RPMI8226 (cell line): ENCODE results near the gene USH2A.
"Not testable (repeated sequence)": the region's sequence is repeated elsewhere in the genome, so short reads cannot be mapped to it uniquely, and the experiment has no call there.

Experiments used
- DNase-seq: peaks from one replicate; pipeline ENCODE4 v3.0.0-alpha.2; 2015

USH2A gene

GRCh38 chr1:216390956-216391355, 32.3 kb downstream of the USH2A start:
- no peak for DNase-seq

DNA sequence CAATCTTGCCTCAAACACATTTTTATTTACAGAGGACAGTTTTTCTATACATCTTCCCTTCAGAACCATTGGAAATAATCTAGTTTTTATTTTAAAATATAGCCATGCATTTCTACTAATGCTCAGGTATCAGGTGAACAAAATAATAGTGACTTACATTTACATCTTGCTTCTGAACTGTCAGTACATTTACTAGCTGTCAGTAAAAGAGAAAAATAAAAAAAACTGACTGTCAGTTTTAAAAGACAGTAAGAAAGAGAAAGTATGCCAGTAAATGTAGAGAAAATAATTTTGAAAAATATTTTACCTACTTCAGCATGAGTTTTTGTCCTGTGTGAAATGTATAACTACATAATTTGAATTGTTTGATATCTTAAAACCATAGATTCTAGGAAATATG, 33.5 kb downstream of the USH2A start:
- no peak for DNase-seq

DNA sequence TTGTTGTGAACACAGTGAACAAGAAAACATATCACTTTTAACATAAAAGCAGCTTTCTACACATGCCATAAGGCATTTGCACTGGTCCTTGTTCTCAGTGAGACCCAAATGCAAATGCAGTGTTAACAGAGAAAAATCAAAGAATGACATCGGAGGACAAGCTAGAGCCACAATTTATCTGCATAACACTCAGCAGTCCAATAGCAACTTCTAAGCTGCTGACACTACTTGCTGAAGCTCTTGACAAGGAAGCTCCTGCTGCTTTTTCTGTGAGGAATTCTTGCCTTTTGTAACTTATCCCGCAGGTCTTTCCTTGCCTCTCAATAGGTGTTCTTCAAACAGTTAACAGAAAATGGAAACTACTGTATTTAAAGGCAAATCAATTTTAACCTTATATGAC, 34.7 kb downstream of the USH2A start:
- no peak for DNase-seq

GRCh38 chr1:216387782-216388181, 35.5 kb downstream of the USH2A start:
- DNase-seq = no peak

DNA sequence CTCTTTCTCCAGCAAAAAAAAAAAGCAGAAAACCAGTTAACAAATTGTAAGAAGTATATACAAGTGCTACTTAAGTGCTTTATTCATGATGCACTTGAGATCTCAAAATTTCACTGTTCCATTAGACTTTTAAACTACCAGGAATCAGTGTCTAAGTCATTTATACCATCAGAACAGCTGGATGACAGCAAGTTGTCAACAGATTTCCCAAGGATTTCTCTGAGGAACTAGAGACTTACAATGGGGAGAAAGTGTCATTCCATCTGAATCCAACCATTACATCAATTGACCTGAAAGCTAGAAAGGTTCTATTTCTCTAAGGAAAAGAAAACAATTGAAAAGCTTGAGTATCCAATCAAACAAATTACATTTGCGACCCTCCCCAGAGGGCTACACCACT, 43.8 kb downstream of the USH2A start:
- no peak for DNase-seq

DNA sequence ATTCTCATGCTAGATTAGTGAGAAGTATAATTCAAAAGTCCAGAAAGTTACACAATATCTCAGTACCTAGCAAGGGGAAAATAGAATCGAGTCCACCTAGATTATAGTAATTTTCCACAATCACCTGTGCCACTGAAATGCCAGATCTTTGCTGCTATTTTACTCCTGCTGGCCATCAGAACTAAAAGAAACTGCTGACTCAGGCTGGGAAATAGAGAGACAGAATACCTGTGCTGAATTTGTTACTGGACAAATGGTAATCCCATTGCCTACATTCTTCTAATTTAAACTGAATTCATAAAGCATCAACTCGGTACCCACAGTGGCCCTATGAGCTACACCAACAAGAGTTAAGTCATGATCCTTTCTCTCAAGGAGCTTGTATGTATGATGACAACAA, 55.0 kb downstream of the USH2A start:
- DNase-seq = no peak

DNA sequence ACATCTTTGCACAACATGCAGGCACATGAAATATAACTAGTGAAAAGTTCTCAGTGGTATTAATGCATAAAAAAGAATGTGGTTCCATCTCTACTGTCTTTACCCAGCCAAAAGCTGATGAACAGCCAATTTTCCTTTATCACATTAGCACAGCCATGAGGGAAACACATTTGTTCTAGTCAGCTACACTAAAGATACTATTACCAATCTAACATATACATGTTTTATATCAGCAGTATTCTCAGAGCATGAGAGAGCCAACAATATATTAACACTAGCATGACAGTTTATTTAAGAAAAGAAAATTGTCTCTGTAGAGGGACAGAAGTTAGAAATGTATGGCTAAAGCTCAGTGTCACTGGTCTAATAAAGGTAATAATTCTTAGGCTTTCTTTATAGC, 56.3 kb downstream of the USH2A start:
- no peak for DNase-seq

GRCh38 chr1:216356945-216357344, 66.3 kb downstream of the USH2A start:
- no peak for DNase-seq

DNA sequence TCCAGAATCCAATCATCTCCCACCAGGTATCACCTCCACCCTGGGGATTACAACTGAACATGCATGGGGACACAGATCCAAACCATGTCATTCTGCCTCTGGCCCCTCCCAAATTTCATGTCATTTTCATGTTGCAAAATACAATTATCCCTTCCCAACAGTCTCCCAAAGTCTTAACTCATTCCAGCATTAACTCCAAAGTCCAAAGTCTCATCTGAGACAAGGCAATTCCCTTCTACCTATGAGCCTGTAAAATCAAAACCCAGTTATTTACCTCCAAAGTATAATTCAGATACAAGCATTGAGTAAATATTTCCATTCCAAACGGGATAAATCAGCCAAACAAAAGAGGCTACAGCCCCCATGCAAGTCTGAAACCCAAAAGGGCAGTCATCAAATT, 73.1 kb downstream of the USH2A start:
- DNase-seq = no peak

DNA sequence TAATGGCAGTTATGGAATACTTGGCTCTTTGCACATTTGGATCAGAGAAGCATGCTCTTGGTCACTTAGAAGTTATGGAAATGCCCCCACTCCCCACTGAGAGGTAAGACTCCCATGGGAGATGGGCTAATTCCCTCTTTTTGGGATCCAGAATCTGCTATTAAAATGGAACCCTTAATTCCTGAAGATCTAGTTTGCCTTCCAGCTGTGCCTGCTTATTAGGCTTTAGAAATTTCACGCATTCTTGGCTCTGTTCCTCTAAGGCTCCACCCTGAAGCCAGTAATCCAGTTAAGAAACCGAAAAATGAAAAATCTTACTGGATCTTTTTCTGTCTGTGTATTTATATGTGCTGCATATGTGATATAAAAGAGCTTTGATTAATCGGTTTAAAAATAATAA, 76.7 kb downstream of the USH2A start:
- DNase-seq = no peak

- not testable (repeated sequence) for DNase-seq
Observed at GRCh38 chr1:216340542-216340941, 82.7 kb downstream of the USH2A start.

DNA sequence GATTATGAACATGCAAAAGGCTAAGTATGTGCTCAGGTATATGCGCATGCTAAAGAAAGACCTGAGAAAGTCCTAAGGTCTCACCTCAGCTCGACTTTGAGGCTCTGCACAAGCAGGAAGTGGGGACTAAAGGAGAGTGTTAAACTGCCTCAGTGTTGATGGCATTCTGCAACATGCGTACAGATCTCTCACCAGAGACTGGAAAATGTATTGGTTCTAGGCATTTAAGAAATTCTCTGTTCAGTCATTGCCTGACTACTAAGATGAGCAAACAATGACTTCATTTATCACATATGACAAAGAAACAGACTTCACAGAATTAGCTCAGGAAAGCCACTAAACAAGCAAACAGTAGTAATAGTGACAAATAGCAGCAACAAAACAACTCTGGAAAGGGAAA, 90.8 kb downstream of the USH2A start:
- no peak for DNase-seq

DNA sequence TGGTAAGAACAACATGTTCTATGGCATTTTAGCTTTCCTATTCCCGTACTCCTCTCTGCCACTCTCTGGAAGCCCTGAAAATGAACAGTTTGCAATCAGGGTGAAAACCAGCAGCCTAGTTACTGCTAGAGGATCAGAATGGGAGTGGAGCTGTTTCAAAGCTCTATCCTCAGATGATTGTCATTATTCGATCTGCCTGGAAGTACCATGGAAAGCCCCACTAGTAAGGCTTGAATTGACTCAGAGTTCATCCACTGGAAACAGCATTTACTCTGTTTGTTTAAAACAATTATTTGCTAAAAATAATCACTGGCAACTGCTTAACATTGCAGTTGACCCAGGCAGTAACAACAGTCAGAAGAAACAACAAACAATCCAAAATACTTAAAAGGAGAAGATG, 91.2 kb downstream of the USH2A start:
- DNase-seq = no peak

DNA sequence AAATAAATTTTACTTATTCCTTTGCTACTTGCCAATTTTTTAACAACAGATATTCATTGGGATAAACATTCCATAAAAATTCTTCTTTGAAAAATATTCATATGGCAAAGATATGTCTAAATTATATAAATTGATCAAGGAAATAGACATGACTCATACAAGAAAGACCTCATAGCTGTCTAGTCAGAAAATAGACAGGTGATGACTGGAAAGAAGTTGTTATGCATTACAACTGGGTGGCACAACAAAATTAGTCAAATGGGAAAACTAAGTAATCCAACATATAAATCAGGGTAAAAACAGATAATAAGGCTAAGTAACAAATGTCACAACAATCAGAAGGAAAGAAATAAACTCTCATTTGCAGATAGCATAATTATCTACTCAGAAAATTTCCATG, 92.0 kb downstream of the USH2A start:
- DNase-seq = no peak

GRCh38 chr1:216330262-216330661, 93.0 kb downstream of the USH2A start:
- DNase-seq = no peak

GRCh38 chr1:216325946-216326345, 97.3 kb downstream of the USH2A start:
- DNase-seq = no peak

- no peak for DNase-seq
Observed at GRCh38 chr1:216325336-216325735, 97.9 kb downstream of the USH2A start.

DNA sequence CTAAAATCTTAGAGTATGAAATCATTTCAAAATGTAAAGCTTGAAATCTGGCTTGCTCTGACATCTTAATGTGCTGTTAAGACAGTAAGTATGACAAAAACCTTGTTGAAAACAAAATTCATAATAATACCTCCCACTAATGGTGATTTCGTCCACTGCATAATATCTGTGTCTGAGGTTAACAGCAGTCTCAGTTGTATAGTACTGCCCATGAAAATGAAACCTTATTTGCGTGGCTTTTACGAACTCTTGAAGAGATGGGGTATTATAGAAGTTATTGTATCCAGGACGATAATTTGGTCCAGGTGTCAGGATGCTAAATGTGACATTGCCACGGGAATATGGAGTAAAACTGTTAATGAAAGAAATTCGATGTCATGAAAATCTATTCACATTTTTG, 99.9 kb downstream of the USH2A start:
- no peak for DNase-seq

- DNase-seq = no peak
Observed at GRCh38 chr1:216314379-216315095, 108.7 kb downstream of the USH2A start.

- no peak for DNase-seq
Observed at GRCh38 chr1:216310776-216311175, 112.5 kb downstream of the USH2A start.

DNA sequence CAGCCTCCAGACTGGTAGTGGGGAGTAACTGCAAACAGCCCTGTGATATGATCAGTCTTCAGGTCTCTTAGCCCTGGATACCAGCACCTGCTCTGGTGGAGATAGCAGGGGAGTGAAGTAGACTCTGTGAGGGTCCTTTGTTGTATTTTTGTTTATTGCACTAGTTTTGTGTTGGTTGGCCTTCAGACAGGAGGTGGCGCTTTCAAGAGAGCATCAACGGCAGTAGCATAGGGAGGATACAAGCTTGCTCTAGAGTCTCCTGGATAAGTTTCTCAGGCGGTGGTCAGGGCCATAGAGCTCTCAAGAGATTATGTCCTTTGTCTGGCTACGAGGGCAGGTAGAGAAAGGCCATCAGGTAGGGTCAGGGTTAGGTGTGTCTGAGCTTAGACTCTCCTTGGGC, 116.4 kb downstream of the USH2A start:
- no peak for DNase-seq

DNA sequence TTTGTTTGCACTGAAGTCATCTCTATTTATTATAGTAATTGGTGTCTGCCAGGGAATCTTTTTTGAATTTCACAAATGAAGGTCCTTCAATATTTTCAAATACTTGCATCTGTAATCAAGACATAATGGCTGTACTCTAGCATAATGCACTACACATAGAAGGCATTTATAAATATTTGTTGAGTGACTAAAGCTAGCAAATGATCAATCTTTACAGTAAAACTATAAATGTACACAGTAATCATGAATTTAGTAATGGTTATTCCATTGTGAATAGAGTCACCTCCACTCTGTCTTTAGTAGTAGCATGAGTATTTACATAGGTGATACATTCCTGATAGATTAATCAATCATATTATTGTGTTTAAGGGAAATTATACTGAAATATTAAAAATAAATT, 119.6 kb downstream of the USH2A start:
- no peak for DNase-seq

DNA sequence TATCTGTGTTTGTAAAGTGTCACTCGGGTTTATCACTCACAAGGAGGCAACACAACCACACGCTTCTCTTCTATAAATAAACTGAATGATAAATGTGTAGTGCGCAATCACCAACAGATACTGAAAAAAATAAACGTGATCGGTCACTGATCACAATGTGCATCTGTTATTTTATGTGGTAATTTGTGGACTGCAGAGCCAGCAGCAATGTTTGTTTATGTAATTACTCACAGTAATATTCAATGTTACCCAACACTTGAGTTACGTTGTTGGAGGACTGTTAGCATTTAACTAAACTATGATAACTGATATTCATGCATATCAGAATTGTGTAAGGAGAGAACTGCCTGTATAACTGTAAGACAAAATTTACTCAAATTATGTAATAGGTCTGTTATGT, 129.6 kb downstream of the USH2A start:
- DNase-seq = no peak

- no peak for DNase-seq
Observed at GRCh38 chr1:216290074-216290473, 133.2 kb downstream of the USH2A start.

GRCh38 chr1:216285052-216285451, 138.2 kb downstream of the USH2A start:
- no peak for DNase-seq

- DNase-seq = no peak
Observed at GRCh38 chr1:216281757-216282156, 141.5 kb downstream of the USH2A start.
